Middle frontal gyrus (tissue), 1 donor: ENCODE data around the gene APOM.

Experiments
- DNase-seq: peaks from one replicate; pipeline ENCODE4 v3.0.0-alpha.2; 2015; ENCODE audit warnings: low spot score; ENCODE audit errors: extremely low spot score

Gene APOM

DNA sequence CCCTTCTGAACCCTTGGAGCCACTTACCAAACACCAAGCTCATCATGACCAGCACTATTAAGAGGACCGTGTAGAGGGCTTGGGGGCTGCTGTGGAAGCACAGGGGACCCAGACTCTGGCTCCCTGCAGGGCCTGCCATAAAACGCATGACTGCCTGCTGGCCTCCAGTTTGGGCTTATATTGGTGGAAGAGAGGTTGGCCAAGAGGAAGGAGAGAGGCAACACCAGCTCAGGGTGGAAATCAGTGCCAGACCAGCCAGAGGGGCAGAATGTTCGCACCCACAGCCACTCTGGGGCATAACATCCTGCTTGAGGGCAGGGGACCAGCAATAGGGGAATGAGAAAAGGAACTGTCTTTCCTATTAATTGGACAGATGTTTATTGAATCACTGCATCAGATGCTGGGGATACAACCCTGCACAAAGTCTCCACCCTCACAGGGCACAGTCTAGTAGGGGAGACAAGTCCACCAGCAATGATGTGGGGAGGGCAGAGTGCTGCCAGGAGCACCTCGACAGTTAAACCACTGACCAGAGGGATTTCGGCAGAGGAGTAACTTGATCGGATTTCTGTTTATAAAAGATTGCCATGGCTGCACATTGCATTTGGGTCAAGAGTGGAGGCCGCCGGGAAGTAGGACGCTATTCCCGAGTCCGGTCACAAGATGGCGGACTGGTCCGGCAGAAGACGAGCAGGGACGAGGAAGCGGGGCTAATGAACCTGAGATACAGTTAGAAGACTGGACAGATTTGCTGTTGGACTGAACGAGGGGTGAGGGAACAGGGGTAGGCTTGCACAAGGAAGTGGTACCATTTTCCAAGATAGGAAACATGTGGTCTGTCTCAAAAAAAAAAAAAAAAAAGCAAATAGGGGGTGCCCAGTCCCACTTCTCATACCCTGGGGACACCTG lies 24.8 kb downstream of the APOM start, which contains the start of gene LY6G5C:
Gene LY6G5C (minus strand): TSS at position 842 of the 909 bp plus-strand sequence. CDS start 694 bp downstream, at position 148.
- DNase-seq = peak; percentile 63

- no peak for DNase-seq
Observed at GRCh38 chr6:31681135-31681671, 25.5 kb downstream of the APOM start.

GRCh38 chr6:31683591-31683990 lies 27.9 kb downstream of the APOM start:
- DNase-seq = no peak

GRCh38 chr6:31686483-31686882 lies 30.8 kb downstream of the APOM start:
- DNase-seq = no peak

GRCh38 chr6:31687321-31687720 lies 31.6 kb downstream of the APOM start:
- no peak for DNase-seq

GRCh38 chr6:31687860-31688693 lies 32.4 kb downstream of the APOM start:
- DNase-seq = no peak

- no peak for DNase-seq
Observed at GRCh38 chr6:31689249-31690110, 33.8 kb downstream of the APOM start.

DNA sequence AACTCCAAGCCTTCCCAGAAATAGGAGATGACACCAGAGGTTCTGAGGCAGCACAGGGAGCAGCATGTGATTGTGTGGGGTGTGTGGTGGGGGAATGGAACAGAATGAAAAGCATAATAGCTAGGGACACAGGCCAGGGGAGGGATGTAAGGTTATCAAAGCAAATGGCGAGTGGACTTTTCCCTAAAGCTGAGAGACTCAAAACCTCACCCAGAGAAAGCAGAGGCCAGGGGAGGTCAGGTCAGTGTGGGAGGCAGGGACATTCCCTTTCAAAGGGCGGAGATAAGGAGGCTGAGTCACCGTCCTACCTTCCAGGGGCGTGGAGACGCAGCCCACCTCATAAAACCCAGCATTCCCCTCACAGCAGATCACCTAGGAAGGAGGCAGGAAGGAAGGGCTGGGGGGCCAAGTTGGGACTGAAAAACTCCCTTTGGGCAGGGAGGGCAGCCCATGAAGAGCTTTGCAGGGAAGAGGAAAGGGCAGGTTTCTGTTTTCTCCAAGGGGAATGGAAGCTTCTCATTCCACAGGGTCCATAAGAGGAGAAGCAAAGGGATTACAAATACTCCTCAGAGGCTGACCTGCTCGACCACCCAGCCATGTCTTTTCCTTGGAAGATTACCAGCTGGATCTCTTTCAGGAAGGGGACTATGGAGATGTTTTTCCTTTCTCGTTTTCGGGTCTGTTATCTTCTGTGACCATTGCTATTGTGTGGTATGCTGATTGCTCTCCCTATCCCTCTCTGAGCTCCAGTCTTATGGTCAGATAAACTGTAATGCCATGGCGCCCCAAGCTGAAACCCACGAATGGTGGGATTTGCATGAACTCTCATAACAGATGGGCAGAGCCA lies 34.8 kb downstream of the APOM start:
- DNase-seq = no peak

DNA sequence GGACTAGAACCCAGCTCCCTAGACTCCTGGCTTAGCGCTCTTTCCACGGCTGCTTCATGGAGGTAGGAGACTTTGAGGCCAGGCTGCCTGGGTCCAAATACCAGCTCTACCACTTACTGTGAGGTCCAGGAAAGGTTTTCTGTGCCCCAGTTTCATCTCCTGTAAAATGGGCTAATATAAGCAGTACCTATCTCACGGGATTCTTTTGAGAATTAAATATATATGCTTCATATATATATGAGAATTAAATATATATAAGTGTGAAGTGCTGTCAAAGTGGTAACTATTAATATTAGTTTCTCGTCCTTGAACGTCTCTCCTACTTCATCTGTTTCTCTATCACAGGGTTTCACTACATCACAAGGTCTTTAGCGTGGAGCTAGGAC lies 35.4 kb downstream of the APOM start:
- DNase-seq = no peak

DNA sequence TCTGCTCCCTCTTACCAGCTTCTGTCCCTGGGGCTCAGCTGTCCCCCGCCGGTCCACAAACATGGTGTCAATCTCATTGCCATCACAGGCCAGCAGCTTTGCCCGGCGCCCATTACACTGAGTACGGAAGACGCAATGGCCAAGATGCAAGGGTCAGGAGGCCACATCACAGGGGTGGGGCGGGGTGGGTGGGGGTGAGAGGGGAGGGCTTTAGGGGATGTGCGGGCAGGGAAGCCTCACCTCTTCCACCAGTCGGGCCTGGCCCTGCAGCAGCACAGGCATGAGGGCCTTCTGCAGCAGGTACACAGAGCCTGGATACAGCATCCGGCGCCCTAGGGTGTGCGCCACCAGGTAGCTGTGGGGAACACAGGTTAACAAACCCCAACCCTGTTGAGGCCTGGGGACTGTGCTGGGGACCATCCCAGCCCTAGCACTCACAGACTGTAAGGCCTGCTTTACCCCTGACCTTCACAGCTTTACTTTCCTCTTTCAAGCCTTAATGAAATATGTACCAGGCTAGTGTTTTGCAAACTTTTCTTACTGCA lies 35.9 kb downstream of the APOM start:
- no peak for DNase-seq

GRCh38 chr6:31692353-31692752 lies 36.7 kb downstream of the APOM start:
- DNase-seq = no peak

- DNase-seq = no peak
Observed at GRCh38 chr6:31692886-31693285, 37.2 kb downstream of the APOM start.

DNA sequence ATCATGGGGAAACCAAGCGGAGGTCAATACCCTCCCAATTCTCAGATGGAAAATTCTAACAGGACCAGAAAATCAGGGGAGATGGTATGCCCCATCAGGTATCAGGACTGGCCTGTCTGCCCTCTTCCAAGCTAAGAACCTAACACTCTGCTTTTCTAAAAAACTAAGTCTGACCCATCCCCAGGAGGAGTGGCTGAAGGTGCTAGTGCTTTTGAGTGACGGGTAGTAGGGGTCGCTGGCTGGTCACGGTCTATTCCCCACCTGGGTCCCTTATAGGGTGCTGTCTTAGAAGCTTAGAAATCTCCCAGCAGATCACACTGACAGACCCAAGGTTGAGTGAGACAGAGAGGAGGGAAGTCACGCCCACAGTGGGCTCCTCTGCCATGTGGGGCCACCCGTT lies 37.8 kb downstream of the APOM start:
- no peak for DNase-seq

GRCh38 chr6:31697555-31697954 lies 41.9 kb downstream of the APOM start:
- no peak for DNase-seq

DNA sequence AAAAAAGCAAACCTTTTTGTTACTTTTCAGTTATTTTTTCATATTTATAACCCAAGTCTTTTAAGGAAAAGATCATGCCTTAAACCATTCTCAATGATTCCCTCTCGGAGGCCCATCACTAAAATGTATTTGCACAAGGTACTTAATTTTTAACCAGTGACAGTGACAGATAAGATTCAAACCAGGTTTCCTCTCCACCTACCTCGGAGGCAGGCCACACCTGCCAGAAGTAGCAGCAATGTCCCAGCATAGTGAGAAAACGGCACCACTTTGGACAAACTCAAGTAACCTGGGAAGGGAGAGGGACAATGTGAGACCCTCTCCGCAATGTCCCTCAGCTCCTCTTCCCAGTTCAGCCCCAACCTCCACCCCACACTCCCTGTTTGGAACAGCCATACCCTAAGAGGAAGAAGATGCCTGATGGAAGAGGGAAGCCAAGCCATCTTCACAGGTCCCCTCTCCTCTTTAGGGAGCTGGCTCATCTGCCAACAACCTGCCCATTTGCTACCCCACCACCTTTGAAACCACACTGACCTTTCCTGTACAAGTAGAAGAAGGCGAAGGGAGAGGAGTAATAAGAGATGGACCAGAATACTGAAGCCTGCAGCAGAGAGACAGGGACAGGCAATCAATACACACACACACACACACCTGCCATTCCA lies 45.2 kb downstream of the APOM start:
- no peak for DNase-seq

DNA sequence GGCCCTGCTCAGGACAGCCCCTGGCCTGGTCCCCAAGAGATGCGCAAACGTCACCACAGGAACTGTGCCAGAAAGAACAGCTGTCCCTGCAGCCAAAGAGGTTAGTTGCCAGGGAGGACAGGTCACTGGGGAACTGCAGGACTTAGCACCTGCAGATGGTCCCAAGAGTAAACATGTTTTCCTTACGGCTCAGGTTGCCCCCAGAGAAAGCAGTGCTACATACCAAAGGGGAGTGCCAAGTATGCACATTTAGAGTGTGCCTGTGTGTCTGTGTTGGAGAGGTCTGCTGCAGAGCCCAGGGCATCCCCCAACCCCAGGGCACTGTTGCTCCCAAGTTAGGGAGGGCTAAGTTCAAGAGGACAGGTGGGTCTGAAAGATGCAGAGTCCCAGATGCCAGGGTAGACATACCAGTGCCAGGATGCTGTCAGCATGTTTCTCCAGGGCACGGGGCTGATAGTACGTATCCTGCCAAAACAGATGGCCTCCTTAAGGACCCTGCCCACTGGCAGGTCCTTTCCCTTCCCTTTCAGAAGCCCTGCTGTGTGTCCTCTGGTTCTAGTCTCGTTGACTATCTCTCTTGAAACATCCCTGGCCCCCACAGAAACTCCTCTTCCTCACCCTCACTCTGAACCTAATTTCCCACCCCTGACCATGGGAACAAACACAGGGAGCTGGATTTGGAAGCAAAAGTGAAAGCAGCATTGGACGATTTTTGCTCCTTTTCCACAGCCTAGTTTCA lies 46.1 kb downstream of the APOM start:
- no peak for DNase-seq

GRCh38 chr6:31702405-31702818 lies 46.7 kb downstream of the APOM start:
- no peak for DNase-seq
